ENCODE results near the gene ZC3H15.
"Not testable (repeated sequence)": the region's sequence is repeated elsewhere in the genome, so short reads cannot be mapped to it uniquely, and the experiment has no call there.

Gene ZC3H15

DNA sequence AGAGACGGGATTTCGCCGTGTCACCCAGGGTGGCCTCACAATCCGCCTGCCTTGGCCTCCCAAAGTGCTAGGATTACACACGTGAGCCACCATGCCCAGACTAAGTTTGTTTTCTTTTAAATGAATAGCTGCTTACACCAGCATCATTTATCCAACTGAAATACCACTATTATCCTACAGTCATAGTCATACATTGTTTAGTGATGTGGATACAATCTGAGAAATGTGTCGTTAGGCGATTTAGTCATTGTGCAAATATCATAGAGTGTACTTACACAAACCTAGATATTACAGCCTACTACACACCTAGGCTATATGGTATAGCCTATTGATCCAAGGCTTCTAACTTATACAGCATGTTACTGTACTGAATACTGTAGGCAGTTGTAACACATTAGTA, 10.3 kb downstream of the ZC3H15 start:
- no peak for DNase-seq

GRCh38 chr2:186497928-186498327, 11.9 kb downstream of the ZC3H15 start:
- no peak for DNase-seq

- DNase-seq: no peak
Observed at GRCh38 chr2:186498834-186499233, 12.8 kb downstream of the ZC3H15 start.

GRCh38 chr2:186503827-186504606, 18.0 kb downstream of the ZC3H15 start:
- DNase-seq: peak; percentile 5

GRCh38 chr2:186508263-186508662, 22.2 kb downstream of the ZC3H15 start:
- no peak for DNase-seq

GRCh38 chr2:186515376-186515775, 29.3 kb downstream of the ZC3H15 start:
- DNase-seq: no peak

DNA sequence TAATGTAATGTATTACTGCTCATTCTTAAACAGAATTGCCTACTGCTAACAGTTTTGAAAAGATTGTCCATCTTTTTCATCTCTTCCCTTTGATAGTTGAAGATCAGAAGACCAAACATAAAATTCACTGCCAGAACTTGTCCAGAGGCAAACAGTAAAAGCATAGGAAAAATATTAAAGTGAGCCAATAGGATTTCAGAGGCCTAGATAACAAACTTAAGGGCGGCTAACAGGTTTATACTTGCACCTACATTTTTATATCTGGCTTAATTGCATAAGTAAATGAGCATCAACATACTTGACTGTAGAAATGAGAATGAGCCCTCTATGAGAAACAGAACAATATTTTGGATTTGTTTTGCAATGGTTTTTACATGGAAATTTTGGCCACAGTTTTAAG, 30.3 kb downstream of the ZC3H15 start:
- DNase-seq: no peak

- DNase-seq: no peak
Observed at GRCh38 chr2:186517090-186517489, 31.0 kb downstream of the ZC3H15 start.

GRCh38 chr2:186518291-186518690, 32.2 kb downstream of the ZC3H15 start:
- DNase-seq: no peak

- no peak for DNase-seq
Observed at GRCh38 chr2:186518945-186519344, 32.9 kb downstream of the ZC3H15 start.

DNA sequence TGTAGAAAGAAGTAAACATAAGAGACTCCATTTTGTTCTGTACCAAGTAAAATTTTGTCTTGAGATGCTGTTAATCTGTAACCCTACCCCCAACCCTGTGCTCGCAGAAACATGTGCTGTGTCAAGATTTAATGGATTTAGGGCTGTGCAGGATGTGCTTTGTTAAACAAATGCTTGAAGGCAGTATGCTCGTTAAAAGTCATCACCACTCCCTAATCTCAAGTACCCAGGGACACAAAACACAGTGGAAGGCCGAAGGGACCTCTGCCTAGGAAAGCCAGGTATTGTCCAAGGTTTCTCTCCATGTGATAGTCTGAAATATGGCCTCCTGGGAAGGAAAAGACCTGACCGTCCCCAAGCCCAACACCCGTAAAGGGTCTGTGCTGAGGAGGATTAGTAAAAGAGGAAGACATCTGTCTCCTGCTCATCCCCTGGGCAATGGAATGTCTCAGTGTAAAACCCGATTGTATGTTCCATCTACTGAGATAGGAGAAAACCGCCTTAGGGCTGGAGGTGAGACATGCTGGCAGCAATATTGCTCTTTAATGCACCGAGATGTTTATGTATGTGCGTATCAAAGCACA, 35.6 kb downstream of the ZC3H15 start:
- not testable (repeated sequence) for DNase-seq

DNA sequence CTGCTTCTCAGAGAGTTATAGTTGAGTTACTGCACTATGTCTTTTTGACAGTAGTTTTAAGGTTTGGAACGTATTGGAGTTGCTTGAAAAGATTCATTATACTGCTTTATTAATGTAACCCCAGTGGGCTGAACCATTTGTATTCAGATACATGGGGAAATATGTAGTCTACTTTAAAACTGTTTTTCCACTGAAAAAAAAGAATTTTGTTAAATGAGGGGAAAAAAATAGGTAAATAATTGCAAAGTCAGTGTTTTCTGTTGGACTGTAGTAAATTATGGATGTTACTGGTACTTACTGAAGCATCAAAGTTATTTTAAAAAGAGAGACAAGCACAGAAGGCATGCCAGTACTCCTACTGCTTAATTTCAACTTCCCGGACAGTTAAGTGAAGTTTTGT, 36.4 kb downstream of the ZC3H15 start:
- DNase-seq: no peak

DNA sequence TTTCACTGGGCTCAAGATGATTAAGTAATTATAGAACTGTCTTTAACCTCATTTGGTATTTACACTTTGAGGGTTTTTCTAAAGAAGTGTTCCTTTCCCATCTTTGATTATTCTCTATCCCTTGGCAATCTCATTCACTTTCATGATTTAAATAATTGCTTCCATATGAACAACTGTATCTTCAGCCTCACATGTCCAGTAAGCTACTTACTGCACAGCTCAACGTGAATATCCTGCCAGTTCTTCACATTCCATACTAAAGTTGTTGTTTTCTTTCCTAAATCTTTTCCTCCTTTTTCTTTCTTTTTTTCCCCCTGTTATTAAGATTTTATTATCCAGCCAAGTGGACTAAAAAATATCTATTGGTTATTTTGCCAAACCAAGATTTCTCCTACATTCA, 37.7 kb downstream of the ZC3H15 start:
- no peak for DNase-seq

DNA sequence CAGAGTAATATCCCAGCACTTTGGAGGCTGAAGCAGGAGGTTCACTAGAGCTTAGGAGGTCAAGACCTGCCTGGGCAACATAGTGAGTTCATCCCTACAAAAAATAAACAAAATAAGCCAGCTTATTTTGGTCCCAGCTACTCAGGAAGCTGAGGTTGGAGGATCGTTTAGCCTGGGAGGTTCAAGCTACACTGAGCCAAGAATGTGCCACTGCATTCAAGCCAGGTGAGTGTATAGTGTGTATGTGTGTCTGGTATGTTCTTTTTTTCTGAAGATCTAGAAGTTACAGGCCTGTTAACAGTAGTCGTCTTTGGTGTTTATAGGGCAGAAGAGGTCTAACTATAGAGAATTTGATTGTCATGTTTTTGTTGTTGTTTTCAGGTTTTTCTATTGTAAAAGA, 40.2 kb downstream of the ZC3H15 start:
- no peak for DNase-seq

GRCh38 chr2:186530314-186530713, 44.3 kb downstream of the ZC3H15 start:
- DNase-seq: no peak

- no peak for DNase-seq
Observed at GRCh38 chr2:186531257-186531775, 45.3 kb downstream of the ZC3H15 start.

- DNase-seq: no peak
Observed at GRCh38 chr2:186532891-186533290, 46.8 kb downstream of the ZC3H15 start.

GRCh38 chr2:186533717-186534116, 47.7 kb downstream of the ZC3H15 start:
- no peak for DNase-seq

DNA sequence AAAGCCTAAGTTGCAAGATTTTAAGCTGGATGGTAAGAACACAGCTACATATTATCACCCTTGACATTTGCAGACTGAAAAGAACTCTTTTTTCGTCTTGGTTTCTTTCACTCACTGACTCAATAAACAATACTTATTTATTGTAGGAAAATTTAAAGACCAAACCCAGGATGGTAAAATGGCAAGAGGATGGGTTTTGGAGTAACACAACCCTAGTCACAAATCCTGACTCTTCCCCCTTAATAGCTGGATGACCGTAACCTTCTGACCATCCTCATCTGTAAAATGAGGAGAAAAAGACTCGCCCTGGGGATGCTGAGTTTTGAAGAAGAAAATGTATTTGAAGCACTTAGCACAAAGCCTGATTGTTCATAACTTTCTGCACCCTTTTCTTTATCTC, 48.3 kb downstream of the ZC3H15 start:
- DNase-seq: no peak

DNA sequence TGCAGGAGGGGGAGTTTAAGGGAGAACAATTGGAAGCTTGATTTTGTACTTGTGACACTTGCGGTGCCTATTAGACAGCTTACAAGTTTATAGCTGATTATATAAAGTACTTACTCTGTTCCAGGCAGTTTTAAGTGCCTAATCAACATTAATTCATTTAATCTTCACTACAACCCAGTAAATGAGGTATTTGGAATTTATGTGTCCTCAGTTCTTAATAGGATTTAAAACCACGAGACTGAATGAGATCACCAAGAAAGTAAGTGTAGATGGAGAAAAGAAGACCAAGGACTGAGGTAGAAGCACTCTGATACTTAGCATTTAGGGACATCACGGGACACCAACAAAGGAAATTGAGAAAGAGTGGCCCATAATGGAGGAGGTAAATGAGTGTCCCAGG, 49.8 kb downstream of the ZC3H15 start:
- DNase-seq: no peak

GRCh38 chr2:186537019-186537418, 51.0 kb downstream of the ZC3H15 start:
- DNase-seq: no peak

- DNase-seq: no peak
Observed at GRCh38 chr2:186540941-186541340, 54.9 kb downstream of the ZC3H15 start.

DNA sequence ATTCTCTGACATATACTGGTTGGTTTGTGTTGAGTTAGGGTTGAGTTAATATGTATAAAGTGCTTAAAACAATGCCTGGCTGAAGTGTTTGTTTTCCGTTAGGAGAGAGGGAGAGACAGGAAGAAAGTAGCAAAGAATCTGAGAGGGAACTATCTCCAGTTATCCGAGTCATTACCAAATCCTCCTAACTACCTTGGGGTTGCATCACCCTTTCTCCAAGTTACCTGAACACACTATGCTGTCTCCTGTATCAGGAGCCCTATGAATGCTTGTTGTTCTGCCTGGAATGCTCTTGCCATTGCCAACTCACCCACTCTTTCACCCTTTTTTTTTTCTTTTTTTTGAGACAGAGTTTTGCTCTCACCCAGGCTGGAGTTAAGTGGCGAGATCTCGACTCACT, 55.9 kb downstream of the ZC3H15 start:
- DNase-seq: no peak

- no peak for DNase-seq
Observed at GRCh38 chr2:186543561-186544131, 57.6 kb downstream of the ZC3H15 start.
